Raji (cell line): Measurements from ENCODE around the gene ZNF586.

Source experiments
- POLR2A ChIP-seq: IDR thresholded peaks from 2 replicates; pipeline ENCODE4 v1.6.1; 2011; ENCODE audit warnings: low read depth, low read length, control low read depth; ENCODE audit not compliant: insufficient read depth

Gene ZNF586

GRCh38 chr19:57779220-57779845 is 9.9 kb downstream of the ZNF586 start:
- TF ChIP-seq POLR2A, result no peak

DNA sequence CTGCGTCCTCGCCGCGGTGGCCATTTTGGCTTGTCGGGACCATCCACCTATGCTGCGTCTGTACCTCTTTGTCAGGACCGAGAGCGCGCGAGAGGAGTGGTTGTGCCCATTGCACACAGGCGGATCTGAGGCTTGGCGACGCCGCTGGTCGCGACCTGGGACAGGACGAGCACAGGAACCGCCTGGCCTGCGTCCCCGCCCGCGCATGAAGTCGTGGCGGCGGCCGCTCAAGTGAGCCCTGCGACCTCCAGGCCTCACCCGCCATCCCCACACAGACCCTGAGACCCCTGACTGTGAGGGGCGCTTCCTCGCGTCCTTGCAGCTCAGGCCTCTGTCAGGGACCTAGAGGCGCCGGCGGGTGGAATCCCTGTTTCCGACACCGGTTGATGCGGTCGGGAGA is 16.8 kb downstream of the ZNF586 start:
- TF ChIP-seq POLR2A, result no peak

GRCh38 chr19:57786906-57787305 is 17.4 kb downstream of the ZNF586 start:
- TF ChIP-seq POLR2A, result no peak

GRCh38 chr19:57788114-57788692 is 18.7 kb downstream of the ZNF586 start:
- no peak for TF ChIP-seq POLR2A

GRCh38 chr19:57789288-57789687 is 19.8 kb downstream of the ZNF586 start:
- no peak for TF ChIP-seq POLR2A

DNA sequence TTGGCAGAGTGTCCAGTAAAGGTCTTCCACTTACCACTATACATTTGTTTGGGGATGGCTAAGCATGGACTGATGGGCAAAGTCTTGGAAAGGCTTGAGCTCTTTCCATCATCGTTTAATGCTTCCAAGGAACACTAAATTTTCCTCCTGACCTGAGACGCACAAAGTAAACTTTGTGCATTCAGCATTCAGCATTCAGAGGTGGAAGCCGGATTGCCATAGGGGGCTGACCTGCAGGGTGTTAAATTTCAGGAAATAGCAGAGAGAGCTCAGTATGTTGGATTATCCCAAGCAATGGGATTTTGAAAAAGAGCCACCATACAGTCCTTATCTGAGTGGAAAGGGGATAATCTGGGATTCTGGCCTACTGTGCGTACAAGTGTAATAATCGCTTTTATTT is 31.2 kb downstream of the ZNF586 start:
- no peak for TF ChIP-seq POLR2A

DNA sequence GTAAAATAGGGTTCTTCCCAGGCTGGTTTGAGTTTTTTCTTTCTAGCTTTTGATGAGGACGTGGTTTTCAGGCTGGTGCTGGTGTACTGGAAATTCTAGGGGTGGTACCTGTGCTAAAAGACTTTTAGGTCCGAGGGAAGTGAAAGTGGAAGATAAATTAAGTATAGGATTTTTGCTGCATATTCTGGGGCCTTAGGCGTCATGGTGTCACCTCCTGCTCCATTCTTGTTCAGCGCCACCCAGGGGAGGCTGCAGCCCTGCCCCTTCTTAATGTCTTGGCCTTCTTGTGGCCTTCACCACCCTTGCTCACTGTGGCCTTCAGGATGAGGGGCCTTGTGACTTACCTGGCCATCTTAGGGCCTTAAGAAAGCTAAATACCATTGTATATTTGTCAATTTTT is 32.8 kb downstream of the ZNF586 start:
- no peak for TF ChIP-seq POLR2A

DNA sequence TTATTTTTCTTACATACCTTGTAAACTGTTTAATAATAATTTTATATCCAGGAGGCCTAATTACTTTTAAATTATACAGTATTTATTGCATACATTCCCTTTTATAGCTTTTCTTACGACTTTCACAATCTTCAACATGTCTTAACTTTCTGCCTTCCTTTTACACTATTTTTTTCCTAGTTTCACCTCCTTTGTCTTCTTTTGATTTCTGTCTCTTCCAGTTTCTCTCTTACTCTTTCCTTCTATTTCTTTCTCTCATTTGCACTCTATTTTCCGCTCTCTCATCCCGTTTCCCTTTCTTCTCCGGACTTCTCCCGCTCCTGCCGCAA is 33.8 kb downstream of the ZNF586 start:
- no peak for TF ChIP-seq POLR2A

DNA sequence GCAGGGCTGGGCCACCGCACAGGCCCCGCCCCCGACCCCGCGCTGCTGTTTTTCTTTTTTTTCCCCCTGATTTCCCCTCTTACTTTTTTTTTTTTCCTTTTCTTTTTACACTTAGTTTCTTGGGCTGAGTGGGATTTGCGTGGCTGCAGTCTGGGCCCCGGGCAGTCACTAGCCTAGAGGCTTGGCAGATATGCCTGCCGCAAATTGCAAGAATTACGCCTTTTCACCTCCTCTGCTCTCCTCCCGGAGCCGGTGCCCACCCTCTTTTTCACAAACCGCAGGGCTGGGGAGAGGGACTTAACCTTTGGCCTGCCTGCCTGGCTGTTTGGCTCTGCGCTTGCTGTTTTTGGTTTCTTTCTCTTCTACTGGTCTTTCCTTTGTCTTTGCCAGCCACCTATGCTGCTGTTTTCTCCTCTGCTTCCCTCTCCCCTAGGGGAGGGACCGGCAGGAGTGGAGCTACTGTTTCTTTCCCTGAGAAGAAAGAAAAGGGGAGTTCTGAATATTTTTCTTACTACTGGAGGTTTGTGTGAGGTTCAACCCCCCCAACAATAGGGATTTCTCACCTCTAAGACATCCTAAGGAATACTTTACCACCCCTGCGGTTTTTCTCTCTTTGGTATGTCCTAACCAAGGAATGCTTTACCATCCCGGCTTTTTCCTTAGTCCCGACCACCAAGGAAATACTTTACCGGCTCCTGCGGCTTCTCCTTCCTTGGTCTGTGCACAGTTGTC is 34.3 kb downstream of the ZNF586 start:
- TF ChIP-seq POLR2A, result no peak

DNA sequence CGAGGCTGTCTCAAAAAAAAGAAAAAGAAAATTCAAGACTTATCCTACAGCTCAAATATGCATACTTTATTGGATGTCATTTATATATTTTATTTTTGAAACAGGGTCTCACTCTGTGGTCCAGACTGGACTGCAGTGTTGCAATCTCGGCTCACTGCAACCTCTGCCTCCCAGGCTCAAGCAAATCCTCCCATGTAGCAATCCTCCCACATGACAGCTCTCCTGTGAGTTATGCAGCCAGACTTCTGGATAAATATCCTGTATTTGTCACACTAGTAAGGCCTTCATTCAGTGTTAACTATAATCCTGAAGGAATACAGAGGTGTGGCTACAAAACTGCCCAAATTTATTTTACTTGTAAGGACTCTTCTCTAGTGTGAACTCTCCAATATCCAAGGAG is 38.1 kb downstream of the ZNF586 start:
- TF ChIP-seq POLR2A, result no peak

DNA sequence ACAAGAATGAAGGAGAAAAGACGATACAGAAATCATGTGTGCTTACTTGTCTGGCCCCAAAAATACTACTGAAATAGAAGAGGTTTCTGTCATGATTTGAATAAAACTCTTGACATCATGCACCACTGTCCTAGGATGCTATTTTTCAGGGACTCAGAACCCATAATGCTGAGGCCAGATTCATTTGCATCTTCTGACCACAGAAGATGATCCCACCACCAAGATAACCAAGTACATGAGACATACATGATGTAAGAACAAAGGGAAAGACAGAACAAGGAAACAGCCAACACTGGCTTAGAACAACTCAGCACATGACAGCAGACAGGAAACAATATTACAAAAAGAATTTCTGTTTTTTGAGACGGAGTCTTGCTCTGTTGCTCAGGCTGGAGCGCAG is 42.8 kb downstream of the ZNF586 start:
- TF ChIP-seq POLR2A, result no peak

DNA sequence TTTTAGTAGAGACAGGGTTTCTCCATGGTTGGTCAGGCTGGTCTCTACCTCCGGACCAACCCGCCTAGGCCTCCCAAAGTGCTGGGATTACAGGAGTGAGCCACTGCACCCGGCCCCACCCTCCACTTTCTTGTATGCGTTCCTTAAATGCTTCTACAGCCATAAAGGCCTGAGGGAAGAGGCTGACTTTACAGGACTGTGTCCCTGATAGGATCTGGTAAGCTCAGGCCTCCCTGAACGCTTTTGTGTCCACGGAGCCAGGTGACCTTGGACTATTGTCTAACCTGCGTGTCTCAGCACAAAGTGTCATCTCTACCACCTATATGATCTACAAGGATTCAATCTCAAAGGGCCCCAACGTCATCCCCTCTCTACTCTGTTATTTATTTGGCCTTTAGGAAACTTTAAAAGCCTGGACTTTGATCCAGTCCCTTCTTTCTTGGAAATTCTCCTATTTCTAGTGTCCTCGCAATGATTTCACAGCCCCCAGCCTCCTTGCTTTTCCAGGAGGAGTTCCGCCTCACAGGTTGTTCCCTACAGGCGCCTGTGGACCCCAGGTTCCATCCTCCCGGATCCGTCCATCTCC is 44.5 kb downstream of the ZNF586 start:
- TF ChIP-seq POLR2A, result no peak

- peak; percentile 97 for TF ChIP-seq POLR2A
Observed at GRCh38 chr19:57814505-57815246, 45.2 kb downstream of the ZNF586 start, which contains the start of gene ZNF552. Gene ZNF552 (minus strand): TSS chr19:57814913. CDS start chr19:57814743, 170 bp downstream.

DNA sequence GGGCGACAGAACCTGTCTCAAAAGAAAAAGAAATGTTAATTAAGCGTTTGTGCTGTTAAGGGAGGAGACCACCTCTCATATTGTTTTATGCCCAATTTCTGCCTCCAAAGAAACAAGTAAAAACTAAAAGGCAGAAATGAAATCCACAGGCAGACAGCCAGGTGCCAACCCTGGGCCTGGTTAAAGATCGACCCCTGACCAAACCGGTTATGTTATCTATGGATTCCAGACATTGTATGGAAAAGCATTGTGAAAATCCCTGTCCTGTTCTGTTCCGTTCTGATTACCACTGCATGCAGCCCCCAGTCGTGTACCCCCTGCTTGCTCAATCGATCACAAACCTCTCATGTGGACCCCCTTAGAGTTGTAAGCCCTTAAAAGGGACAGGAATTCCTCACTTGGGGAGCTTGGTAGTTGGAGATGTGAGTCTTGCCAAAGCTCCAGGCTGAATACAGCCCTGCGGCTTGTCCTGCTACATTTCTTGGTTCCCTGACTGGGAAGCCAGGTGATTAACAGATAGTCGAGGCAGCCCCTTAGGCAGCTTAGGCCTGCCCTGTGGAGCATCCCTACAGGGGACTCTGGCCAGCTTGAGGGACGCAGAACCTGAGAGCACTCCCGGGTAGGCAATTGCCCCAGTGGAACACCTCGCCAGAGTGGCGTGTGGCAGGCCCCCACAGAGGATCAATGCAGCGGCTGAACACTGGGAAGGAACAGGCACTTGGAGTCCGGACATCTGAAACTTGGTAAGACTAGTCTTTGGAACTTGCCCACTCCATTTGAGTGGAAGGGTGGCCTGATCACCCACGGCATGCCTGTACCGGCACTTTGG is 46.0 kb downstream of the ZNF586 start:
- no peak for TF ChIP-seq POLR2A
